Thyroid gland (tissue), 4 donors: ENCODE data around the gene AGMAT. TPM values are rescaled to one million over a fixed set of nuclear protein-coding genes. Genes with fewer than 3 reads are reported as not detected.

Source experiments
- DNase-seq, 2 donors: peaks; one replicate each; pipeline ENCODE4 v3.0.0-alpha.2; 2019
- H3K27ac ChIP-seq, 3 donors: fragments of 200-600 bp; sonication (generic); 1 replicate in 2 of 3; 2 replicates in 1 of 3; pipeline ENCODE4 v1.5.1; 2016 to 2019; ENCODE audit warnings: mild to moderate bottlenecking in 1 of 3, moderate library complexity in 1 of 3
- H3K27me3 ChIP-seq: fragments of 200-600 bp; sonication (generic); one replicate; pipeline ENCODE4 v1.5.1; 2019
- H3K36me3 ChIP-seq, 2 donors: fragments of 200-600 bp; sonication (generic); one replicate each; pipeline ENCODE4 v1.5.1; 2016 to 2019
- H3K4me1 ChIP-seq, 2 donors: fragments of 200-600 bp; sonication (generic); one replicate each; pipeline ENCODE4 v1.5.1; 2017 to 2019
- H3K4me3 ChIP-seq, 3 donors: fragments of 200-600 bp; sonication (generic); replicated peaks in 1 of 3; 1 replicate in 2 of 3; 2 replicates in 1 of 3; pipeline ENCODE4 v1.5.1; 2016; ENCODE audit warnings: mild to moderate bottlenecking in 1 of 3
- H3K9me3 ChIP-seq: fragments of 200-600 bp; sonication (generic); one replicate; pipeline ENCODE4 v1.5.1; 2017
- CTCF ChIP-seq, 6 experiments: fragments of 200-600 bp in 3 of 6; fragments of 450-650 bp in 3 of 6; sonication (generic) in 3 of 6; IDR thresholded peaks; one replicate each; pipeline ENCODE4 v1.5.1; 2016 to 2019; ENCODE audit warnings: antibody characterized with exemption in 6 of 6, mild to moderate bottlenecking in 2 of 6, inconsistent platforms in 1 of 6, moderate library complexity in 1 of 6
- POLR2A ChIP-seq, 2 donors: fragments of 450-650 bp; IDR thresholded peaks; one replicate each; pipeline ENCODE4 v1.6.1; 2017; ENCODE audit warnings: antibody characterized with exemption in 2 of 2, mild to moderate bottlenecking in 2 of 2, moderate library complexity in 1 of 2
- WGBS, 2 donors: methylation state at CpG; one replicate each; pipeline ENCODE4 v1.1.5; 2017; 5-methylcytosine and 5-hydroxymethylcytosine counted together
- intact Hi-C: fragments of 100-400 bp; cut with DNase I; formaldehyde crosslinking; loops from one replicate; pipeline ENCODE4 v1.15.1; 2023
- small RNA-seq: library from RNA; depleted of rRNA; stranded (forward); fragments of <200 nt; gene quantifications from one replicate; pipeline ENCODE3, GENCODE V24; 2016
- total RNA-seq, 4 donors: library from RNA; depleted of rRNA; stranded (reverse); fragments of >200 nt; gene quantifications; one replicate each; pipeline ENCODE4 v1.2.3, GENCODE V29; 2016

Gene AGMAT
- total RNA-seq, 4 donors from 2014 or later: 0.13 to 1.6 (median 0.49) TPM; not detected in 1

GRCh38 chr1:15523104-15524020 is 61.5 kb downstream of the AGMAT start:
- no peak for DNase-seq
- H3K9me3 ChIP-seq: no peaks in the 10 kb centered on the region
- H3K27me3 ChIP-seq: no peaks in the 10 kb centered on the region
- intact Hi-C loops: no loop called here
- no peak for TF ChIP-seq POLR2A (IDR thresholded peaks at IDR 0.05)
- TF ChIP-seq CTCF (IDR thresholded peaks at IDR 0.05): no peak
- no peaks in the 10 kb centered on the region for H3K36me3 ChIP-seq
- peaks cover 28 to 35% of the 10 kb centered on the region in 2 donors for H3K4me1 ChIP-seq
- H3K4me3 ChIP-seq: peak overlapping the region; percentile 5 to 65 (median 58)
- 41 to 45% methylated on average over 16 to 18 of the region's 18 CpGs for WGBS, 2 donors
- peak overlapping the region; percentile 5 to 98 (median 94) for H3K27ac ChIP-seq

GRCh38 chr1:15522551-15522950 is 62.3 kb downstream of the AGMAT start:
- DNase-seq: no peak
- WGBS, 2 donors: 93 to 98% methylated on average over 4 of the region's 4 CpGs
- intact Hi-C loops: no loop called here
- H3K27ac ChIP-seq: no peak overlapping the region
- no peaks in the 10 kb centered on the region for H3K27me3 ChIP-seq
- H3K9me3 ChIP-seq: no peaks in the 10 kb centered on the region
- no peak overlapping the region for H3K4me3 ChIP-seq
- H3K4me1 ChIP-seq: peaks cover 20 to 28% of the 10 kb centered on the region in 2 donors
- H3K36me3 ChIP-seq: peaks cover 0 to 4% of the 10 kb centered on the region in 2 donors
- TF ChIP-seq CTCF (IDR thresholded peaks at IDR 0.05): no peak
- TF ChIP-seq POLR2A (IDR thresholded peaks at IDR 0.05): no peak

Small RNAs within 50 kb of the gene (small RNA-seq; reads per million reads assigned to genes)
- gene CD24P1: not detected
- gene RNU7-179P: not detected
- not detected for gene SCARNA21B

Other genes starting within 250 kb of the AGMAT start
- 10 to 100 TPM; 50.9 to 62.6 (median 56.7) TPM for gene EFHD2, start 175.2 kb downstream of the AGMAT start, total RNA-seq
- under 1 TPM in 1 of 4 donors, not detected in 3; 0.13 TPM for gene CTRC, start 146.6 kb downstream of the AGMAT start, total RNA-seq
- gene CELA2A, start 128.3 kb downstream of the AGMAT start, total RNA-seq: not detected
- not detected for gene CELA2B, start 108.9 kb downstream of the AGMAT start, total RNA-seq
- 10 to 100 TPM; 16.9 to 29.8 (median 20.6) TPM for gene CASP9, start 60.8 kb downstream of the AGMAT start, total RNA-seq
- gene DNAJC16, start 58.2 kb downstream of the AGMAT start, total RNA-seq: 10 to 100 TPM; 24.3 to 46.8 (median 29.7) TPM
- gene DDI2, start 32.4 kb upstream of the AGMAT start, total RNA-seq: 10 to 100 TPM; 21.9 to 79.0 (median 38.6) TPM
- 10 to 100 TPM; 38.3 to 48.4 (median 39.4) TPM for gene PLEKHM2, start 99.3 kb upstream of the AGMAT start, total RNA-seq
- gene SLC25A34, start 151.2 kb upstream of the AGMAT start, total RNA-seq: 1 to 10 TPM in 3 of 4 donors, under 1 TPM in 1; 0.98 to 2.6 (median 2.0) TPM
- gene TMEM82, start 157.4 kb upstream of the AGMAT start, total RNA-seq: not detected
- 10 to 100 TPM; 11.4 to 28.0 (median 25.9) TPM for gene FBLIM1, start 173.7 kb upstream of the AGMAT start, total RNA-seq
- 1 to 10 TPM in 2 of 4 donors, under 1 TPM in 2; 0.81 to 1.3 (median 1.00) TPM for gene UQCRHL, start 222.6 kb upstream of the AGMAT start, total RNA-seq